ENCODE results near the gene ACRV1.
A peak's percentile ranks its signal among the peaks of the same experiment; 100 is the strongest.

The ACRV1 gene

GRCh38 chr11:125649465-125650166, 31.0 kb downstream of the ACRV1 start:
- DNase-seq: no peak

DNA sequence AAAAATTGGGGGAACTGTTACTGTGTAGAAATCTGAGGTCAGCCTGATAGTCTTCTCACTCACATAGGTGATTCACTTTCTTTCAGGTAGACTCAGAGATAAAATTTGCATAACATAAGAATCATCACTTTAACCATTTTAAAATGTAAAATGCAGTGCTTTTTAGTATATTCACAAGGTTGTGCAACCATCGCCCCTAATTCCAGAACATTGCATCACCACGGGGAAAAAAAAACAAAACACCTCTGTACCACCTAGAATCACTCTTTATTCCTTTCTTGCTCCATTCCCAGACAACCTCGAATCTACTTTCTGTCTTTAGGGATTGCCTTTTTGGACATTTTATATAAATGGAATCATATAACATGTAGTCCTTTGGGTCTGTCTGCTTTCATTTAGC, 34.8 kb downstream of the ACRV1 start:
- DNase-seq: no peak

DNA sequence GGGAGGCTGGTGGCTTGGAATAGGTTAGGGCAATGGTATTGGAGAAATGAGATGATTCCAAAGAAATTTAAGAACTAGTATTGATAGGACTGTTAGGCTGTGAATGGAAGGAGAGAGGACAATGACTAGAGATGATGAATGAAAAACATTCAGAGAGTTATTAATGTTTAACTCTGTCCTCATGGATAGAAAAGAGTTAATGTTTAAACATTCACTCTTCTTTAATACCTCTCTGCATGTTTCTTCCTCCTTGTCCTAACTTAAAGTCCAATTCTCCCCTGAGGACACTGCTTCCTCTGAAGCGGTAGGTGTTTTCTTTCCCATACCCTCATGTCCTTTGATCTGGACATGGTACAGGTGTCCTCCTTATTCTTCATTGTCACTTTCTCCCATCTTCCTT, 42.3 kb downstream of the ACRV1 start:
- DNase-seq: no peak

DNA sequence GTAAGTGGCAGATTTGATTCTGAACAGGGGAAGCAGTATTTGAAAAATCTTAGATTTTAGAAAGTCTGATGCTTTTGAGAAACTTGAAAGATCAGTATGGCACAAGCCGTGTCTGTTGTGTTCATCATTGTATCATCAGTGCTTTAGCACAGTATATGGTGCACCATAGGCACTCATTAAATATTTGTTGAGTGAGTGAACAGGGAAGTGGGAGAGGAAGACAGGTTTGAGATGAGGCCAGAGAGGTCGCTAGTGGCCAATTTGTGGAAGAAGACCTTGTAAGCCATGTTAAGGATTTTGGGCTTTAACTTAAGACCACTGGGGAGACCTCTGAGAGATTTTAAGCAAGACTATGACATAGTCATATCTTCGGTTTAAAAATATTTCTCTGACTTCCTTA, 42.8 kb downstream of the ACRV1 start:
- DNase-seq: no peak

- no peak for DNase-seq
Measured at GRCh38 chr11:125627236-125627910, 53.3 kb downstream of the ACRV1 start.

- DNase-seq: no peak
Measured at GRCh38 chr11:125626288-125626950, 54.2 kb downstream of the ACRV1 start.

GRCh38 chr11:125625630-125626287, 54.9 kb downstream of the ACRV1 start:
- DNase-seq: peak; percentile 92

GRCh38 chr11:125625225-125625629, 55.4 kb downstream of the ACRV1 start:
- no peak for DNase-seq

DNA sequence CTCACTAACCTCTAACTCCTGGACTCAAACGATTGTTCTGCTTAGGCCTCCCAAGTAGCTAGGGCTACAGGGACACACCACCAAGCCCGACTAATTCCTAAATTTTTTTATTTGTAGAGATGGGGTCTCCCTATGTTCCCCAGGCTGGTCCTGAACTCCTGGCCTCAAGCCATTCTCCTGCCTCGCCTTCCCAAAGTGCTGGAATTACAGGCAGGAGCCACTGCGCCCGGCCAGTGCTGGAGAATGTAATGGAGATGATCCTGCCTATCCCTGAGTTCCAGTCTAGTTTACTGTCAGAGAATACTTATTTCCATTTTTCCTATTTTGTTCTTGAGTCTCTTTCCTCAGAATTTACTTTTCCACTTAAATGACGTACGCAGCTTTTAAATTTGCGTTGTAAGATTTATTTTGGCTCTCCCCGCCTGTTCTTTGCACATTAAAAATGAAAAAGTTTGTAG, 55.9 kb downstream of the ACRV1 start, which contains the start of gene CHEK1:
TSS of gene CHEK1 (plus strand) at position 408 of the 458 bp plus-strand sequence. CDS start 1,606 bp downstream, outside the sequence.
- DNase-seq: no peak

DNA sequence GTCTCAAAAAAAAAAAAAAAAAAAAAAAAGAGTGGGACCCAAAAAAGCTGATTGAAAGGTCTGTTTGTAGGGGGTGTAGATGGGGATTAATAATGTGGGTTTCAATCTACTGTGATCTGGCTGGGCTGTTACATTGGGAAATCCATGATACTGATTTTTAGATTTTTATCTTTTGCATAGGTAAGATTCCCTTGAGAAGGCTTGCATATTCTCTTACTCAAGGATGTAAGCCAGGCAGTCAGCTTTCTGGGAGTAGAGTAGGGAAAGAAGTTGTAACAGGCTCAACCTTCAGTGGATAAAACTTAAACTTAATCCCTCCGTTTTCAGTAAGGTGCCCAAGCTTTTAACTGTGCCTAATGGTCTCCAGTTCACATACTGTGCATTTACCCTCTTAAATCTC, 57.6 kb downstream of the ACRV1 start:
- DNase-seq: no peak

DNA sequence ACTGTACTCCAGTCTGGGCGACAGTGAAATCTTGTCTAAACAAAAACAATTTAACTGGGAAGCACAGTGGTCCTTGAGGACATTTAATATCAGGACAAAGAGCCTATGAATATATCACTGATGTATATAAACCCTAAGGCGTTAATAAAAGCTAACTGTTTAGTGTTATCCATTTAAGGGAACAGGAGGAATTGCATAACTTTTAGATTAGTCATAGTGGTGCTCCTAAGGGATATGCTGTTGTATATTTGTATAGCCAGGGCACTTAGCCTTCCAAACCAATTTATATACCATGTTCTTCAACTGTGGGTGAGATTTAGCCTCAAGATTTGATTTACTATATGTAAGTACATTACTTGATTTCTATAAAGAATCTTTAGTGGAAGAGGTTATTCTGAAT, 58.7 kb downstream of the ACRV1 start:
- DNase-seq: no peak
